HEK293 (cell line): Measurements from ENCODE around the gene LPAR2.

Experiments used
- CTCF ChIA-PET: fragments of 350-600 bp; formaldehyde crosslinking; extraction: SDS; loops from one replicate; lab custom pipeline; 2021; ENCODE audit warnings: antibody characterized with exemption; lab: Yijun Ruan, JAX
- POLR2A ChIA-PET: fragments of 300-600 bp; formaldehyde crosslinking; extraction: SDS; loops from one replicate; lab custom pipeline; 2020; ENCODE audit warnings: antibody characterized with exemption, inconsistent platforms; lab: Yijun Ruan, JAX
- H3K27ac ChIP-seq: fragments of 200-500 bp; sonication (Bioruptor generic); 2 replicates; pipeline ENCODE4 v1.5.1; 2014; ENCODE audit warnings: low read depth, low read length, control low read depth, inconsistent platforms; ENCODE audit errors: extremely low read depth
- H3K36me3 ChIP-seq, 2 experiments: fragments of 200-500 bp in 1 of 2; sonication (Bioruptor generic) in 1 of 2; 1 replicate in 1 of 2; 2 replicates in 1 of 2; pipeline ENCODE4 v1.5.1; 2014 to 2017; ENCODE audit warnings: inconsistent platforms in 2 of 2, low read length in 2 of 2; ENCODE audit not compliant: control insufficient read depth in 2 of 2, insufficient read depth in 1 of 2
- H3K4me1 ChIP-seq: fragments of 200-500 bp; sonication (Bioruptor generic); 2 replicates; pipeline ENCODE4 v1.5.1; 2014; ENCODE audit warnings: mild to moderate bottlenecking, low read length, inconsistent platforms; ENCODE audit not compliant: control insufficient read depth, insufficient read depth
- H3K4me3 ChIP-seq: 2 replicates; pipeline ENCODE4 v1.5.1; 2011; ENCODE audit warnings: low read depth, mild to moderate bottlenecking, control low read depth, low read length, moderate library complexity
- H3K9me3 ChIP-seq: fragments of 200-500 bp; sonication (Bioruptor generic); 2 replicates; pipeline ENCODE4 v1.5.1; 2014; ENCODE audit warnings: low read depth, low read length, inconsistent platforms; ENCODE audit not compliant: control insufficient read depth, insufficient read depth
- BCL11A ChIP-seq: fragments of 450-650 bp; formaldehyde crosslinking; IDR thresholded peaks from 2 replicates; pipeline ENCODE4 v1.5.1; 2016; ENCODE audit warnings: low read depth, missing biosample characterization, missing genetic modification characterization
- BCL11B ChIP-seq: fragments of 450-650 bp; formaldehyde crosslinking; IDR thresholded peaks from 2 replicates; pipeline ENCODE4 v1.5.1; 2016; ENCODE audit warnings: low read depth, missing biosample characterization, missing genetic modification characterization
- GLIS1 ChIP-seq: fragments of 450-650 bp; formaldehyde crosslinking; IDR thresholded peaks from 2 replicates; pipeline ENCODE4 v1.5.1; 2016; ENCODE audit warnings: missing biosample characterization, missing genetic modification characterization
- PRDM1 ChIP-seq: fragments of 450-650 bp; formaldehyde crosslinking; IDR thresholded peaks from 2 replicates; pipeline ENCODE4; 2016; ENCODE audit warnings: missing biosample characterization, missing genetic modification characterization
- REPIN1 ChIP-seq: fragments of 450-650 bp; formaldehyde crosslinking; IDR thresholded peaks from 2 replicates; pipeline ENCODE4 v1.5.1; 2017; ENCODE audit warnings: missing biosample characterization, missing genetic modification characterization, low read depth
- TRIM28 ChIP-seq: IDR thresholded peaks from 2 replicates; pipeline ENCODE4 v1.6.1; 2011; ENCODE audit warnings: low read length, control low read depth, borderline replicate concordance
- TSHZ1 ChIP-seq: fragments of 450-650 bp; formaldehyde crosslinking; IDR thresholded peaks from 2 replicates; pipeline ENCODE4 v1.5.1; 2016; ENCODE audit warnings: missing biosample characterization, missing genetic modification characterization, borderline replicate concordance
- ZBTB17 ChIP-seq: fragments of 450-650 bp; formaldehyde crosslinking; IDR thresholded peaks from 2 replicates; pipeline ENCODE4 v1.5.1; 2016; ENCODE audit warnings: missing biosample characterization, missing genetic modification characterization
- ZBTB20 ChIP-seq: fragments of 450-650 bp; formaldehyde crosslinking; IDR thresholded peaks from 2 replicates; pipeline ENCODE4 v1.5.1; 2016; ENCODE audit warnings: missing biosample characterization, missing genetic modification characterization
- ZBTB44 ChIP-seq: fragments of 450-650 bp; IDR thresholded peaks from 2 replicates; pipeline ENCODE4 v1.5.1; 2018; ENCODE audit warnings: missing biosample characterization, mild to moderate bottlenecking, missing genetic modification characterization
- ZFP3 ChIP-seq: fragments of 450-650 bp; formaldehyde crosslinking; IDR thresholded peaks from 2 replicates; pipeline ENCODE4 v1.5.1; 2016; ENCODE audit warnings: low read depth, missing biosample characterization, missing genetic modification characterization
- ZNF184 ChIP-seq: fragments of 450-650 bp; IDR thresholded peaks from 2 replicates; pipeline ENCODE4 v1.5.1; 2018; ENCODE audit warnings: missing biosample characterization, mild to moderate bottlenecking, missing genetic modification characterization
- ZNF2 ChIP-seq: fragments of 450-650 bp; formaldehyde crosslinking; IDR thresholded peaks from 2 replicates; pipeline ENCODE4 v1.5.1; 2016; ENCODE audit warnings: missing biosample characterization, missing genetic modification characterization
- ZNF354C ChIP-seq: fragments of 450-650 bp; formaldehyde crosslinking; IDR thresholded peaks from 2 replicates; pipeline ENCODE4 v1.5.1; 2016; ENCODE audit warnings: missing biosample characterization, missing genetic modification characterization, low read depth, borderline replicate concordance
- ZNF544 ChIP-seq: fragments of 450-650 bp; formaldehyde crosslinking; IDR thresholded peaks from 2 replicates; pipeline ENCODE4 v1.5.0; 2017; ENCODE audit warnings: missing biosample characterization, missing genetic modification characterization
- ZNF561 ChIP-seq: fragments of 450-650 bp; IDR thresholded peaks from 2 replicates; pipeline ENCODE4 v1.5.1; 2018; ENCODE audit warnings: missing biosample characterization, missing genetic modification characterization, borderline replicate concordance
- ZNF707 ChIP-seq: fragments of 450-650 bp; formaldehyde crosslinking; IDR thresholded peaks from 2 replicates; pipeline ENCODE4 v1.5.1; 2016; ENCODE audit warnings: missing biosample characterization, missing genetic modification characterization
- TF ChIP-seq, protein P1 (sequence below): fragments of 450-650 bp; formaldehyde crosslinking; IDR thresholded peaks from 2 replicates; pipeline ENCODE4 v1.5.1; 2016; ENCODE audit warnings: missing biosample characterization, missing genetic modification characterization

Gene LPAR2

GRCh38 chr19:19588546-19588945 is 39.5 kb downstream of the LPAR2 start:
- no peak for TF ChIP-seq PRDM1 (tag by site-specific recombination)
- no peak for TF ChIP-seq ZFP3
- TF ChIP-seq, protein P1, sequence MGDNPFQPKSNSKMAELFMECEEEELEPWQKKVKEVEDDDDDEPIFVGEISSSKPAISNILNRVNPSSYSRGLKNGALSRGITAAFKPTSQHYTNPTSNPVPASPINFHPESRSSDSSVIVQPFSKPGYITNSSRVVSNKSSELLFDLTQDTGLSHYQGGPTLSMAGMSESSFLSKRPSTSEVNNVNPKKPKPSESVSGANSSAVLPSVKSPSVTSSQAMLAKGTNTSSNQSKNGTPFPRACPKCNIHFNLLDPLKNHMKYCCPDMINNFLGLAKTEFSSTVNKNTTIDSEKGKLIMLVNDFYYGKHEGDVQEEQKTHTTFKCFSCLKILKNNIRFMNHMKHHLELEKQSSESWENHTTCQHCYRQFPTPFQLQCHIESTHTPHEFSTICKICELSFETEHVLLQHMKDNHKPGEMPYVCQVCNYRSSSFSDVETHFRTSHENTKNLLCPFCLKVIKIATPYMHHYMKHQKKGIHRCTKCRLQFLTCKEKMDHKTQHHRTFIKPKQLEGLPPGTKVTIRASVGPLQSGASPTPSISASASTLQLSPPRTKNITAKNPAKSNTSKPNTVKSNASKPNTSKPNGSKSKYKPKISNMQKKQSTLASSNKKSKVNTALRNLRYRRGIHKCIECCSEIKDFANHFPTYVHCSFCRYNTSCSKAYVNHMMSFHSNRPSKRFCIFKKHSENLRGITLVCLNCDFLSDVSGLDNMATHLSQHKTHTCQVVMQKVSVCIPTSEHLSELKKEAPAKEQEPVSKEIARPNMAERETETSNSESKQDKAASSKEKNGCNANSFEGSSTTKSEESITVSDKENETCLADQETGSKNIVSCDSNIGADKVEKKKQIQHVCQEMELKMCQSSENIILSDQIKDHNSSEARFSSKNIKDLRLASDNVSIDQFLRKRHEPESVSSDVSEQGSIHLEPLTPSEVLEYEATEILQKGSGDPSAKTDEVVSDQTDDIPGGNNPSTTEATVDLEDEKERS (tag by site-specific recombination): no peak
- TF ChIP-seq TRIM28: no peak
- no peak for TF ChIP-seq REPIN1
- no peak for TF ChIP-seq ZNF2 (tag by site-specific recombination)
- no peak for TF ChIP-seq BCL11B (tag by site-specific recombination)
- TF ChIP-seq ZNF544 (tag by site-specific recombination): no peak
- no peak for TF ChIP-seq ZBTB44 (tag by site-specific recombination)
- TF ChIP-seq ZNF354C: no peak
- TF ChIP-seq GLIS1 (tag by site-specific recombination): no peak
- TF ChIP-seq ZNF707 (tag by site-specific recombination): no peak
- TF ChIP-seq ZBTB20 (tag by site-specific recombination): no peak
- H3K27ac ChIP-seq: no peak overlapping the region
- no peak overlapping the region for H3K4me3 ChIP-seq
- 0 out of 2 replicates have a peak, but pooled peaks cover 3% of the 10 kb centered on the region for H3K4me1 ChIP-seq
- H3K36me3 ChIP-seq: peaks cover 0 to 5% of the 10 kb centered on the region in 2 experiments; a peak in 1 of 3 replicates
- POLR2A ChIA-PET: no interaction called here
- CTCF ChIA-PET: no interaction called here
- no peaks in the 10 kb centered on the region for H3K9me3 ChIP-seq

GRCh38 chr19:19587771-19588170 is 40.2 kb downstream of the LPAR2 start:
- CTCF ChIA-PET: no interaction called here
- POLR2A ChIA-PET: no interaction called here
- TF ChIP-seq BCL11A (tag by site-specific recombination): no peak
- no peak for TF ChIP-seq ZNF561 (tag by site-specific recombination)
- TF ChIP-seq ZNF184 (tag by site-specific recombination): no peak
- no peak for TF ChIP-seq TSHZ1 (tag by site-specific recombination)
- no peak for TF ChIP-seq ZBTB17 (tag by site-specific recombination)

More at GRCh38 chr19:19587771-19588170, 40.2 kb downstream of the LPAR2 start:
- no peaks in the 10 kb centered on the region for H3K9me3 ChIP-seq
- H3K36me3 ChIP-seq: no peaks in the 10 kb centered on the region
- H3K27ac ChIP-seq: no peak overlapping the region
- no peak overlapping the region for H3K4me3 ChIP-seq
- H3K4me1 ChIP-seq: 0 out of 2 replicates have a peak, but pooled peaks cover 3% of the 10 kb centered on the region
